NCI-H2227 (cell line): ENCODE data around the gene MYO10.
"Not testable (repeated sequence)": the region's sequence is repeated elsewhere in the genome, so short reads cannot be mapped to it uniquely, and the experiment has no call there.

Source experiments
- DNase-seq: peaks from one replicate; lab custom pipeline; 2025; ENCODE audit not compliant: unreplicated experiment; lab: John Stamatoyannopoulos, UW

MYO10 gene

GRCh38 chr5:16754601-16755000 lies 181.5 kb downstream of the MYO10 start:
- DNase-seq = no peak

GRCh38 chr5:16754086-16754485 lies 182.0 kb downstream of the MYO10 start:
- no peak for DNase-seq

DNA sequence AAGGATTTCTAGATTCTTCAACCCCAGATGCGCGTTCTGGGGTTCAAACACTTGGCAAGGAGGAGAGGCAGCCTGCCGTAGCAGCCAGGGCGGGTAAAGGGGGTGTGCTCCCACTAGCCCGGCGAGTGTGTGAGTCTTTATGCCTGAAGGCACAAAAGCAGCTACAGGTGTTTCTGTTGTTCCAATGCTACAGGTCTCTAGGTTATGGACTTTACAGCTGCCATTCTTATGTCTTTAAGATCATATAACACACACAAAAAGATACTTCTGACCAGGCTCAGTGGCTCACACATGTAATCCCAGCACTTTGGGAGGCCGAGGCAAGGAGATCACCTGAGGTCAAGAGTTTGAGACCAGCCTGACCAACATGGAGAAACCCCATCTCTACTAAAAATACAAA lies 185.6 kb downstream of the MYO10 start:
- no peak for DNase-seq

- DNase-seq = no peak
Measured at GRCh38 chr5:16749626-16750025, 186.5 kb downstream of the MYO10 start.

DNA sequence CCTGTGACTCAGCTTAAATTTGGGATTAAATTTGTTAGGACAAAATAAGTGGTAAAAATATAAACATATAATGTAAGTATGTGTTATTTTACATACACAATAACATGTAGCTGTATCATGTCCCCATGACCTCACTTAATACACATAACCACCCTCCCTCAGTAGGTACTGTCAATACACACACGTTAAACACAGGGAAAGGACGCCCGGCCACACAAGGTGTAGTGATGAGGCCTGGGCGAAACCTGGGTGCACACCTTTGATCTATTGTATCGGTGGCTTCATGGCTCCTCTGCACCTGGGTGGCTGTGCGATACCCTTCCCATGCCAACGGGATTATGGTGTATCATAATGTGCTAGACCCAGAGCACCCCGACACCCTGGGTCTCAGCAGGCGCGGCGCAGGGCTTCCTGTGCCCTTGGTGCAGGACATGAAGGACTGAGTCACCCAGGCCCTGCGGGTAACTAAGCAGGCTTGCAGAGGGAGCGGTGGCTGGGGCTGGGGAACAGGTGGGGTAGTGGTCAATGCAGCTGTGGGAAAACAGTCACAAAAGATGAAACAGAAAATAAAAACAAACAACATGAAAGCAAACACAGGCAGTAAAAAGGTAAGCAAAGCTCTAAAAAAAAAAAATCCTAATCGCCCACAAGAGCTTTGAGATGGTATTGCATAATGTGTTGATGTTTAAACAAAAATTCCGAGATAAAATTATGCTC lies 191.8 kb downstream of the MYO10 start:
- DNase-seq = no peak

DNA sequence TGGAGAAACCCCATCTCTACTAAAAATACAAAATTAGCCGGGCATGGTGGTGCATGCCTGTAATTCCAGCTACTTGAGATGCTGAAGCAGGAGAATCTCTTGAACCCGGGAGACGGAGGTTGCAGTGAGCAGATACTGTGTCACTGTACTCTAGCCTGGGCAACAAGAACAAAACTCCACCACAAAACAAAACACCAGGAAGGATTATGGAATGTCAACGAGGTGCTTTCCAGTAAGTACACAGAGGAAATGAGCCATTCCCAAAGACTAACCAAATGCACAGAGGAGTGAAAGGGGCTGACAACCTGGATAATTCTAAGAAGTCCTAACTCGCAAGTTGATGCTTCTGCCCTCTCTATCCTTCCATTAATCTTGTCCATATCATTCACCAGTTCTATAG lies 193.2 kb downstream of the MYO10 start:
- no peak for DNase-seq

- DNase-seq = no peak
Measured at GRCh38 chr5:16740811-16741392, 195.2 kb downstream of the MYO10 start.

GRCh38 chr5:16740066-16740810 lies 195.8 kb downstream of the MYO10 start:
- peak; percentile 18 for DNase-seq

- DNase-seq = not testable (repeated sequence)
Measured at GRCh38 chr5:16738393-16738792, 197.7 kb downstream of the MYO10 start.

DNA sequence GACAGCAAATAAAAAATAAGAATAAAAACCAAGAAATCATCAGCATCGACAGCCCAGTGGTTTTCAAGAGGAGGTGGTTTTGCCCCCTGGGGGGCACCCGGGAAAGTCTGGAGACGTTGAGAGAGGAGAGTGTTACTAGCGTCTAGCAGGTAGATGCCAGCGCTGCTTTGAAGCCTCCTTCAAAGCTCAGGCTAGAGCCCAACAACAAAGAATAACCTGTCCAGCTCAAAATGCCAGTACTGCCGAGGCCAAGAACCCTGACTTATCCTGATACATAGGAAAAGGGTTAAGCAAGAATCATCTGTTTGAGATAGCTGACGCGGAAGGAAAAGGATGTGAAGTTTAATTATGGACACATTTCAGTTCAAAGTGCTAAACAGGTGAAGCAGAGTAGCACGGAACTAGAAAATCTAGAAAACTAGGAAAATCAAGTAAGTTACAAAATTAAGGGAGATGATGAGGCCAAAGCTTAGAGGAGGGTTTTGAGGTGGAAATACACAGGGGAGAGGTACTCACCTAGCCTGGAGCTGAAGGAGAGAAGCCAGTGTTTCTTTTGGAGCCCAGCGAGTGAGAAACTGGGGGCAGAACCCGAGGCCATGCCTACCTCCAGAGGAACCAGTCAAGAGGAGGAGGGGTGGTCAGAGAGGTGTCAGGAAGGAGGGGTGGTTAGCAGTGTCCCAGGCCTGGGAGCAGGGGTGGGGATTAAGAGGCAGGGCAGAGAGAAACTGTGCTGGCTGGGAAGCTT lies 198.3 kb downstream of the MYO10 start:
- DNase-seq = no peak

DNA sequence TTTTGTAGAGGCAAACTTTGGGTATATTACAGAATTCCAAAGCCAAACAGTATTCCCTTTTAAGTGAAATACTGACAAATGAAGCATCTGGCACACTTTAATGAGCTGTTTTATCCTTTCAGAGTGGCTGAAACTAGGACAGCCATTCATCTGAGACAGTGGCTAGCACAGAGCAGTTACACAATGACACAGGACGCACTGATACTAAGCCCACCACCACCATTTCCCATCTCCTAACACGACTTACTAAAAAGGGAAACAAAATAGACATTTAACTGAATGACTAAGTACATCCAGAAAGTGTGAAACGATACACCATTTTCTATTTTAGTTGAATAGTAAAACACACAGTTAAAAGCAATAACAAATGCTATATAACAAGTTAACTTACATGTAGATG lies 198.9 kb downstream of the MYO10 start:
- DNase-seq = no peak

DNA sequence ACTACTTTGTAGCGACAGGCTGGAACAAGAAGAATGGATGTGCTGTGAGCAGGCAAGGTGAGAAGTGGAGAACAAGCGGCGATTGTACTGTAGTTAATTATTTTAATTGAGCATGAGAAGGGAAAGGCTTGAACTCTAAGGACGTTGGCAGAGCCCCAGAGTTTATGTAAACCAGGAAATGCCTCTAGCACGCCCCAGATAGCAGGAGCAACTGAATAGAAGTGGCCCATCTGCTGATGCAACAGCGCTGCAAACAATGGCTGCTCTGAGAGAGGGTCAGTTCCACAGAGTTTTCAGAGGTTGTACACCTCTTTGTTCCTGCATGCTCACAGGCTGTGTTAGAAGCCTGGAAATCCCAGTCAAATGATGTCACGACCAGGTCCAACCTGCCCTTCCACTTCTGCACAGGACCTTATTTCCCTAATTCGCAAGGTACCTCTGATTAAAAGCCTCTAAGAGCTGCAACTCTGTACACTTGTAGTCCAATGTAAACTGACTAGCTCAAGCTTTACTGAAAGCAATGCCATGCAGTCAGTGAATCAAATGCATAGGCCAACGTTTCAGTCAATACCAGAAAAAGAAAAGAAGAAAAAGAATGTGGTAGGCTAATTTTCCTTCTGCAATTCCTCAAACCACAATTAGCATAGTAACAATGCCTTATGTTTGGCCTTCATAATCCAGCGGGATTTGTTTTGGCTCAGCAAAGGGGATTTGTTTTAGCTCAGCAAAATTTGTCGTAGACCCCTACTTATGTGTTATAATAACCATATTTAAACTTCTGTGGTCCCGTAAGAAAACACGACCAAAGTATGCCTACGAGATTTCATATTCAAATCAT lies 199.7 kb downstream of the MYO10 start:
- peak; percentile 39 for DNase-seq

DNA sequence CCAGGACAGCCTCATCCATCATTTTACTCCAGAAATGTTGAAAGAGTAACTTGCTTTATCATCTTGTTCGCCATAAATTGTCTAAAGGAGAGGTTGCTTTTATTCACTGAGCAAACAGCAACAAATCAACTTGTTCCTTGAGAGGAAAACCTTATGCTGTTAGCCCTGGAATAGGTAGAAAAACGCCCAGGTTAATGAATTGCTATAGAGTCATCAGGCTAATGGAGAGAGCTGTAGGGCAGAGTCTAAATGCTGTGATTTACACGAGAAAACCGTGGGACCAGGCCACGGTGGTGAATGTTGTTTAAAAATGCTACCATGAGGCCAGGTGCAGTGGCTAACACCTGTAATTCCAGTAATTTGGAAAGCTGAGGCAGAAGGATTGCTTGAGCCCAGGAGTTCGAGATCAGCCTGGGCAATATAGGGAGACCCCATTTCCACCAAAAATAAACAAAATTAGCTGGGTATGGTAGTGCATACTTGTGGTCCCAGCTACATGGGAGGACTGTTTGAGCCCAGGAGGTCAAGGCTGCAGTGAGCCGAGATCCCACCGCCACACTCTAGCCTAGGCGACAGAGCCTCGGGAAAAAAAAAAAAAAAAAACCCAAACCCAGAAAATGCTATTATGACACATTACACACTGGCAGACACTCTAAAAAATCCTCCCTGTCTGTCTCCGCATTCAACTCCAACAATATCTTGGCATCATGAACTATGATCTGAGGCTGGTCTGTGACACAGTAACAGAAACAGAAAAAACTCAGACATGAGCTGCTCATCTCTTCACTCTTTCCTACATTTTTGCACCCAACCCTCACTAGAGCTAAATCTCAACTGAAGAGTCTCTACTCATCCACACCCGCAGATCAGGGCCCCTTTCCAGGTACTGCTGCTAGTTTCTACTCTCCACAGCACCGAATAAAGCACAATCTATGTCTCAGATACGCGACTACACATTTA lies 200.7 kb downstream of the MYO10 start:
- DNase-seq = no peak

DNA sequence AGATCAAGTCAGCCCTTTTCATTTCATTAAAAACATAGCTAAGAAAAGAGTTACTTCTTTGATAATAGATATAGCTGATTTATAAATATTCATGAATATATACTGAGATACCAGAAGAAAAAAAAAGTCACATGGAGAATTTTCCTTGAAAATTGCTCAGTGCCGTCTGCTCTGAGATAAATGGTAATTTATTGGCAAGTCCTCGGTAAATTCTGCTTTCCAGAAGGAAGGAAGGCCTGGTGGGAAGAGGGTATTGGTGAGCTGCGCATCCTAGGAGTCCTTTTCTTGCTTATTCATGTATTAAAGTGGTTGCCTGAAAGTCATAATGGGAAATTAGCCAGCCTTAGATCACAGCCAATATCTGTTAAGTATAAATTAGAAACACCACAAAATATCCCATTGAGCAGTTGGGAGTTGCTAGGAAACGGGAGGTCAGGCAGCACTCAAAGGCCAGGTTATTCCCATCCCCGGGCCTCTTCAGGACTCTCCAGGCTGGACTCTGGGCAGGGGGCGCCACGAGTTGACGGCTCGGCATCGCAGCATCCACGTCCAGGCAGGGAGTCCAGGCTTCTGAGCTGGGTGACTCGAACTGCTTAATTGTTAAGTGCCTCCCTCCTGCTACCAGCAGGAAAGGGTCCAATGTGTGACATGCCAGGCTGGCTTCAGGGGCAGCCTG lies 202.6 kb downstream of the MYO10 start:
- peak; percentile 28 for DNase-seq

GRCh38 chr5:16732356-16732755 lies 203.7 kb downstream of the MYO10 start:
- no peak for DNase-seq

GRCh38 chr5:16727755-16728325 lies 208.2 kb downstream of the MYO10 start:
- DNase-seq = peak; percentile 18

DNA sequence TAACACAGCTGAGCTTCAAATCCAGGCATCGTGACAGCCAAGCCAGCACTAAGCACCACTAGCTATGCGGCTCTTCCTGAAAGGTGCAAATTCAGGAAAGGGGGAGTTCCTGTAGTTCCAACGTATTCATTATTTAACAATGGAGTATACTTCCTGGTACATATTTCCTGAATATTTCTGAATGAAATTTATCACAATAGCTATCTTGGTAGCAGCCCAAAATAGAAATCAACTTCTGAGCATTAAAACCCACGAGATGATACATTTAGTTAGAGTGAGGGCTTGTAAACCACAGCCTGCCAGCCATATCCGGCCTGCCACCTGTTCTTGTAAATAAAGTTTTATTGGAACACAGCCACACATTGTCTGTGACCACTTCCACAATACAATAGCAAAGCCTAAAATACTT lies 209.5 kb downstream of the MYO10 start:
- no peak for DNase-seq

GRCh38 chr5:16725575-16725974 lies 210.5 kb downstream of the MYO10 start:
- no peak for DNase-seq

DNA sequence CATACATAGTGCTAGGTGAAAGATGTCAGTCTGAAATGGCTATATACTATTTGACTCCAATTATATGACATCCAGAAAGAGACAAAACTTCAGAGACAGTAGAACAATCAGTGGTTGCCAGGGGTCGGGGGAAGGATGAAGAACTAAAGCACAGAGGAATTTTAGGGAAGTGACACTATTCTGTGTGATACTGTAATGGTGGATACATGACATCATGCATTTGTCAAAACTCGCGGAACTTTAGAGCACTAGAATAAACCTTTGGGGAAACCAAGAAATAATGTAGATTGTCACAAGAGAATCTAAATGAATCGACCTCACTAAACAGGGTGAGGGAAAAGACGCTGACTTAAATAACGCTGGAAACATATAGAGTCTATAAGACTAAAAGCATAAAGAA lies 212.3 kb downstream of the MYO10 start:
- no peak for DNase-seq
